HG03095 (cell line): ENCODE measurements around the gene RGS10.
"Not testable (repeated sequence)": the region's sequence is repeated elsewhere in the genome, so short reads cannot be mapped to it uniquely, and the experiment has no call there.

ENCODE experiments used
- ATAC-seq: cut with Tn5 transposase; IDR thresholded peaks from one replicate; pipeline ENCODE4 v1.9.1; 2021; ENCODE audit warnings: moderate library complexity; ENCODE audit not compliant: unreplicated experiment

Gene RGS10

GRCh38 chr10:119473771-119474170, 68.7 kb downstream of the RGS10 start:
- no peak for ATAC-seq

DNA sequence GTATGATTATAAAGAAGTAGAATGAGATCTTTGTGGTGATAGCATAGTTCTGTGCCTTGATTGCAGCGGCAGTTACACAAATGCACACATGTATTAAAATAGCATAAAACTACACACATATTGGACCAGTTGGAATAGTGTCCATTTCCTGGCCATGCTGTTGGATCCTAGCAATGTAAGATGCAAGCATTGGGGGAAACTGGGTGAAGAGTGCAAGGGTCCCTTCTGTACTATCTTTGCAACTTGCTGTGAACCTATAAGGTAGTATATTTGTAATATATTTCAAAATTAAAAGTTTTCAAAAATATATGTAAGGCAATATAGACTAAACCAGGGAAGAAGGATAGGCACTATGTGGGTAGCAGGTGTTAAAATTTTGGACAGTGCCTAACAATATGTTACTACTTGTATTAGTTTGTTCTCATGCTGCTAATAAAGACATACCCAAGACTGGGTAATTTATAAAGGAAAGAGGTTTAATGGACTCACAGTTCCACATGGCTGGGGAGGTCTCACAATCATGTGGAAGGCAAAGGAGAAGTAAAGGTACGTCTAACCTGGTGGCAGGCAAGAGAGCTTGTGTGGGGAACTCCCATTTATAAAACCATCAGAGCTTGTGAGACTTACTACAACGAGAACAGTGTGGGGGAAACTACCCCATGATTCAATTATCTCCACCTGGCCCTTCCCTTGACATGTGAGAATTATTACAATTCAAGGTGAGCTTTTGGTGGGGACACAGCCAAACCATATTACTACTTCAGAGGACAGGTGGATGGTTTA, 71.4 kb downstream of the RGS10 start:
- no peak for ATAC-seq

- ATAC-seq: no peak
These were observed 72.7 kb downstream of the RGS10 start for GRCh38 chr10:119469846-119470245.

DNA sequence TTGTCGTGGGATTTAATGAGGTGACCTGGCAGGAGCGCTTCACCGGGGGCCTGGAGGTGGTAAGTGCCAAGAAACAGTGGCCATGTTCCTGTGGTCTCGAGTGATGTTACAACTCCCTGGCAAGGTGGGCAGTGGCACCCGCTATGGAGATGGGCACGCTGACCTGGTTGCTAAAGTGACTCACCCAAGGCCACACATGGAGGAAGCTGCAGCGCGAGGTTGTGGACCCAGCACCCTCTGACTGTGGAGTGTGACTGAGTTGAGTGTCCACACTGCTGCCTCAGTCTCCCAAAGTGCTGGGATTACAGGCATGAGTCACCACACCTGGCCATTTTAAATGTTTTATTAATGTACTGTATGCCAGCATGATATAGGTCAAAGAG, 73.2 kb downstream of the RGS10 start:
- ATAC-seq: no peak

GRCh38 chr10:119468542-119469324, 73.8 kb downstream of the RGS10 start:
- no peak for ATAC-seq

GRCh38 chr10:119466655-119467054, 75.9 kb downstream of the RGS10 start:
- peak; percentile 63 for ATAC-seq

DNA sequence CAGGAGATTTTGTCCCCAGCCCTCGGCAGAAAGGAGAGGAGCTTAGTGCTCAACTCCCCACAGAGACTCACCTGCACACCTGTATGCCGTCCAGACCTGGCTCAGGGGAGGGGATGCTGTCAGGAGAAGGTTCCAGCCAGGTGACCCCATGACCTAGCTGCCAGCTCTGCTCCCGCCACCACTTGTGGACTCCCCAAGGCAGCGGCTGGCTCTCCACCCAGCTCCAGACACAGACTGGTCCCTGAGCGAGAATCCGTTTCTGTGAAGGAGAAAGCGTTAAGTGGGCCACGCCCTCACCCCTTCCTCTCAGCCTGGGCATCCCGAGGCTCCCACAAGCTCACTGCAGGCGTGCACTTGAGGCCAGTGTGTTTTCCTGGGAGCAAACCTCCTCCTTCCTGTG, 76.4 kb downstream of the RGS10 start:
- ATAC-seq: no peak

DNA sequence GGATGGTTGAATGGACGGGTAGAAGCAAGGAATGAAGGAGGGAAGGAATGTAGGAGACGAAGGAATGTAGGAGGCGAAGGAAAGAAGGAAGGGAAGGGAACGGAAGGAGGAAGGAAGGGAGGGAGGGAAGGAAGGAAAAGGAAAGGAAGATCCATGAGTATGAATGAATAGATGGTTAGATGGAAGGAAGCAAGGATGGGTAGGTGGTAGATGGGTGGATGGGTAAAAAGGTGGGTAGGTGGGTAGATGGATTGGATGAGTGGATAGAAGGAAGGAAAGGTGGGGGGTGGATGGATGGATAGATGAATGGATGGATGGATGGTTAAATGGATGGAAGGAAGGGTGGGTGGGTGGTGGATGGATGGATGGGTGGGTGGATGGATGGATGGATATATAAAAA, 77.4 kb downstream of the RGS10 start:
- ATAC-seq: no peak

DNA sequence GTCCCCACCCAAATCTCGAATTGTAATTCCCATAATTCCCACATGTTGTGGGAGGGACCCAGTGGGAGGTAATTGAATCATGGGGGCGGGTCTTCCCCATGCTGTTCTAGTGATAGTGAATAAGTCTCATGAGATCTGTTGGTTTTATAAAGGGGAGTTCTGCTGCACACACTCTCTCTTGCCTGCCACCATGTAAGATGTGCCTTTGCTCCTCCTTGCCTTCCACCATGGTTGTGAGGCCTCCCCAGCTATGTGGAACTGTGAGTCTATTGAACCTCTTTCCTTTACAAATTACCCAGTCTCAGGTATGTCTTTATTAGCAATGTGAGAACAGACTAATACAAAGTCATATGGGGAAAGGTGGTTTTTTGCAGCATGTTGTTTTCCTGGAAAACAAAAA, 79.3 kb downstream of the RGS10 start:
- ATAC-seq: not testable (repeated sequence)

DNA sequence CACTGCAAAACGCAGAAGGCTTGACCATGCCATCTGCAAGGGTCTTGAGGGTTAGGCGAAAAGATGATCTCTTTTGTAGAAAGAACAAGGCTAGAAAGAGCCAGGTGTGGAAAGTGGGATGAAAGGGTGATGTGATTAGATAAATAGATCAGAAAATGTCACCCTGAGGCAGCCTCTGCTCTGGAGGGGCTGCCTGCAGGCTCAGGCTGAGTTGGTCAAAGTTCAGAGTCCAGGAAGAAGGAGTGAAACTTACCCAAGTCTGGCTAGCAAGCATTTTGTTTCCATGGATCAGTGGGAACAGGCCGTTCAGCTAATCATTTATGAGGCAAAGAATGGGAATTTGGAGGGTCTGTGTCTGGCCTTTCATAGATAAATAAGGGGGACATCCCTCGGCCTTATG, 79.7 kb downstream of the RGS10 start:
- no peak for ATAC-seq

- peak; percentile 49 for ATAC-seq
These were observed 80.6 kb downstream of the RGS10 start for GRCh38 chr10:119461923-119462322.

DNA sequence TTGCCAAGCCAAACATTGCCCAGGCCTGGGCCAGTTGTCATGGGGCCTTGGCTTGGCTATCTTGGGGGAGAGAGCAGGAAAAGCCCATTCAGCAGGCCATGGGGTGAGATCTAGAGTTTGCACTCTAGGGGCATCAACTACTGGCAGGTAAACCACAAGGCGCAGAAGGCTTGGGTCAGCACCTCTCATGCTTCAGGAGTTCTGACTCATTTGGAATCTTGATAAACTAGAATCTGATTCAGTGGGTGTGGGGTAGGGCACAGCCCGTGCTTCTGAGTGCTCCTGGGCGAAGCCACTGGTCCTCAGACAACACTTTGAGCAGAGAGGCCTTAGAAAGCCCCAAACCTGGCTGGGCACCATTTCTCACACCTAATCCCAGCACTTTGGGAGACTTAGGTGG, 81.1 kb downstream of the RGS10 start:
- no peak for ATAC-seq

DNA sequence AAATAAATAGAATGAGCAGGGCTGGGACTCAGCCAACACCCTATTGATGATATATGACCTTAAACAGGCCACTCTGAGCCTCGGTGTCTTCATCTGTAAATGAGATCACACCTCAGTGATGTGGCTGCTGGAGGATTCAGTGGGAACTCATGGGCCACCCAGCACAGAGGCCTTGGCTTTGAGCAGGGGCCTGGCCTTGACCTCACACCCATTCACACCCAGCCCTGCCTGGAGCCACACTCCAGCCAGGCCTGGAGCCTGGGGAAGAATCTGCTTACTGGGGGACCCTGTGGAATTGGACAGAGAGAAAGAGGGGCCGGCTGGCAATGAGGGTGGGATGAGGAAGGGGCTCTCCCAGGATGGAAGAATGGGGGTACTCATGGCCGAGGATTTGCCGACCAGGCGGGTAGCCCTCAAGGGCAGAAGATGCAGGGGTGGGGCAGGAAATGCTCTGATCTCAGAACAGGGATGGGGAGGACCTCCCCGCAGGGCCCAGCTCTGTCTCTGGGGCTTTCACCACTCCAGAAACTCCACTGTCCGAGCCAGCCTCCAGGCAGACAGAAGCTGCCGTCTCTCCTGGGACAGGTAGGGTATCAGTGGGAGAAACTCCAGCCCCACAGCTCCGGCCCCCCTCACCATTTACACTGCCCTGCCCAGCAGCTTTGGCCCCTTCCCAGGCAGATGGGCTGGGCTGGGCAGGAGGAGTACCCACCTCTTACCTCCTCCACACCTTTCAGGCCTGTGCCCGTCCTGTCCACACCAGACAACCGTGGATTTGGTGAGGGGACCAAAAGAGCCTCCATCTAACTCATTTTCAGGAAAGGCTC, 81.9 kb downstream of the RGS10 start:
- ATAC-seq: no peak

DNA sequence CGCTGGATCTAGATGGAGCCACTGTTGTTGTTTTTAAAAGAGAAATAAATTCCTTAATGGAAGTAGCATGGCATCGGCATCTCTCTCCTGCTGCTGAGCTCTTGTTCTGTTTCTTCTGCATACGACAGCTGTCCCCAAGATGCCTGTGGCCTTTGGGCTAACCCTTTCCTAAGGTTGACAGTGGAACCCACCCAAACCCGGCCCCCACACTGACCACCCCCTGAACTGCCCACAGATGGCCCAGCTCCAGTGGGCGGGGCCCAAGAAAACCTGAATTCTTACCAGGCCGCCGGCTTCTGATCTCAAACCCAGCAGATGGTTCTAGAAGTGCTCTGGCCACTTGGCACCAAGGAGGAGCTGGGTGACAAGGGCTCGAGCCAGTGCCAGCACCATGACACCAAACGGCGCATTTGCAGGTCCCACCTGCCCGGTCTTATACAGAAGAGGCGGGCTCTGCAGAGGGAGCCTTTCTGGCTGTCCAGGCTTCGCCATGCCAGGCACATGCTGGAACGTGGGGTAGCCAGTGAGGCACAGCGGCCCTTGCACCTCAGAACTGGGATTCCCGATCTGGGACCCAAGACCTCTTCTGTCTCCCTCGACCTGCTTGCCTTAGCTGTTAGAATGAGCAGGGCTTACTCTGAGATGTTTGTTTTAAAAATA, 82.7 kb downstream of the RGS10 start:
- no peak for ATAC-seq

- ATAC-seq: no peak
These were observed 84.4 kb downstream of the RGS10 start for GRCh38 chr10:119457966-119458766.

DNA sequence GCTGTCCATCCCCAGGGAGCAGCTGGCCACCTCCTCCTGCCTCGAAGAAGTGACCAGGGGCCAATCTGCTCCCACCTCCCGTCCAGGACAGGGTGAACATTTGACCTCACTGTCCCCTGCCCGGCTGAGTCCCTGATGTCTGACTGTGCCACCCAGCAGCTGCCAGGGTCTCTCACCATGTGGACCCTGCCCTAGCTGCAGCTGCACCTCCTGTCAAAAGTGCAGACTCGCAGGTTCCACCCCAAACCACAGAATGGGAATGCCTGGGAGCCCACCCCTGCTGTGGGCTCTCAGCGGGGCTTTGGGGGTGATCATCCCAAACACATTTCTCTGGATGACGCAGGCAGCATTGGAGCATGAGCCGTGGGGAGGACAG, 86.1 kb downstream of the RGS10 start:
- no peak for ATAC-seq

DNA sequence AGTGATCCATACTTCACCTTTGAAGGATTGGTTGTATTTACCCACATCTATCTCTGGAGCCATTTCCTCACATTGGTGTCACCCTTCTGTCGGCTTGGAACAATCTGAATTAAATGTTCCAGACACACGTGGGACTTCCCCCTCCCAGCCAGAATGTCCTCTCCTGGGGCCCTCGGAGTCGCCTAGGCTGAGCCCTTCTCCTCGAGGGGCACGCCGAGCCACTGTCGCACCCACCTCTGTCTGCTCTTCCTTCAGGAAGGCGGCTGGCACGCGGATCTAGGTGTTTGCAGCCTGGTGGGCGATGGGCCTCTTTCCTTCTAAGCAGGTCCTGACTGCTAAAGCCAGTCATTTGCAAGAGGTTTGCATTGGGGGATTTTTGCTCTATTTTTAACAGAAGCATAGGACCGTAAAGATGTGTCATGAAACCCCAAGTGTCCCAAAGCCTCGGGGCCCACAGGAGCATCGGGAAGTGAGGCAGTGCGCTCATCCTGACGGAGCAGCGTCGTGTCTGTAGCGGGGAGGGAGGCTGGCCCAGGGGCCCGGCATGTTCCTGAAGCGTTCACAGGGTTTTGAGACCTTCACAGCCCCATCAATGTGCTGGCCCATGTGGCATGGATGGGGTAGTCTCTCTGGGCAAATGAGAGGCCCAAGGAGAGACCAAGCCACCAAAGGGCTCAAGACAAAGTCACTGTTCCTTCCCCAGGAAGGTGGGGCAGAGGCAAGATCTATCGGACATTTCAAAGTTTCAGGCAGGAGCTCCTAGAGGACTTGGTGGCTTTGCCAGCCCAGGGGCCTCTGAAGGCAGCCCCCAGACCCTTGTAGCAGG, 86.7 kb downstream of the RGS10 start:
- ATAC-seq: no peak

GRCh38 chr10:119454990-119455389, 87.5 kb downstream of the RGS10 start:
- no peak for ATAC-seq

DNA sequence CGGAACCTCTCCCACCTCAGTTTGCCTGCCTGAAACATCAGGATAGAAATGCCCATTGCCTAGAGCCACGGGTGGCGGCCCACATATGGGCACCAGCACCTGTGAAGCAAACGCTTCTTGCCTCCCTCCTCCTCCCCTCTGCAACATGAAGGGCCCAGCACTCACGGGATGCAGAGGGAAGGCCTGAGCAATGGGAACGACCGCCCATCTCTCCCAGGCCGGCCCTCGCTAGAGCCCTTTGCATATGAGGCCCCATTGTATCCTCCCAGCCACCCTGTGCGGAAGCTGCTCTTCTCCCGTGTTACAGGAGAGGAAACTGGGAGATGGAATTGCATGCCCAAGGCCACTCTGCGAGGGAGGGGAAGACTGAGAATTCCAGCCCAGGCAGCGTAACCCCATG, 88.2 kb downstream of the RGS10 start:
- ATAC-seq: no peak
